GM18870 (cell line): Measurements from ENCODE around the gene OTUD5.
A peak's percentile ranks its signal among the peaks of the same experiment; 100 is the strongest.
"Not testable (repeated sequence)": the region's sequence is repeated elsewhere in the genome, so short reads cannot be mapped to it uniquely, and the experiment has no call there.

ENCODE experiments used
- ATAC-seq: cut with Tn5 transposase; IDR thresholded peaks from one replicate; pipeline ENCODE4 v1.9.1; 2021; ENCODE audit warnings: moderate library complexity; ENCODE audit not compliant: unreplicated experiment

The OTUD5 gene

GRCh38 chrX:48890934-48891401, 66.4 kb downstream of the OTUD5 start:
- ATAC-seq, result peak; percentile 21

DNA sequence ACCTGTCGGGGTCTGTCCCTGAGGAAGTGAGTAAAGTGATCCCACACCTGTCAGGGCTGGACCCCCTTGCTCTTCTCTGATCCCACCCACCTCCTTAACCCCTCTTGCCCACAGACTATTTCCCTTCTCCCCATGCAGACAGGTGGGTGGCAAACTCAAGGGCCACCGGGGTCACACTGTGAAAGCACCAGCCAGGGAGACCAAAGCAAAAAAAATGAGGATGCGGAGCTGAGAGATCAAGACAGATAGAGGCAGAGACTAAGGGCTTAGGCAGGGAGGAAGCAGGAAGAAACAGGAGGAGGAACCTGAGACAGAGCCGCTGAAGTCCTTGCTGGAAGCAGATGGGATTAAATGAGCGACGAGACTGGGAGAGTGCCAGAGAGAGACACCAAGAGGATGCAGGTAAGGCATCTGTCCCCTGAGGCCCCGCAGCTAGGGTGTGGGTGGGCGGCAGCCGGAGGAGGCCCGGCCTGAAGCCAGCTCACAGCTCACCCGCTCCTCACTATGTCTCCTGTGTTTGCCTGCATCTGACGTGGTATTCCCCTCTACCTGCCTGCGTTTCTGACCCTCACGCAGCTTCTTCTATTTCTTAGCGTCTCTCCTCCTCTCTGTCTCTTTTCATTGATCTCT, 67.0 kb downstream of the OTUD5 start:
- no peak for ATAC-seq

DNA sequence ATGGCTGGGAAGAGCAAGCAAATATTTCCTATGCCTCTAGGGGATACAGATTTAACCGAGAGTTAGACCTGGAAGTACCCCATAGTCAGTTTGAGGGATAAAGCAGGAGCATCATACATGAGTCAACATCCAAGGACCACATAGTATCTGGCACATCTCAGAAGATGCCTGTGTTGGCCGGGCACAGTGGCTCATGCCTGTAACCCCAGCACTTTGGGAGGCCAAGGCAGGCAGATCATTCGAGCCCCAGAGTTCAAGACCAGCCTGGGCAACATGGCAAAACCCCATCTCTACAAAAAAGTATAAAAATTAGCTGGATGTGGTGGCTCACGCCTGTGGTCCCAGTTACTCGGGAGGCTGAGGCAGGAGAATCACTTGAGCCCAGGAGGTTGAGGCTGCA, 70.8 kb downstream of the OTUD5 start:
- not testable (repeated sequence) for ATAC-seq

- no peak for ATAC-seq
These were observed 73.7 kb downstream of the OTUD5 start for GRCh38 chrX:48883729-48884128.

- ATAC-seq, result not testable (repeated sequence)
These were observed 80.5 kb downstream of the OTUD5 start for GRCh38 chrX:48876944-48877343.
